Measurements from ENCODE around the gene ATP8A2. TPM values are rescaled to one million over a fixed set of nuclear protein-coding genes. Genes with fewer than 3 reads are reported as not detected.

ATP8A2 gene
- polyA plus RNA-seq, 1 donor from 2014 or later, result 11.9 TPM

DNA sequence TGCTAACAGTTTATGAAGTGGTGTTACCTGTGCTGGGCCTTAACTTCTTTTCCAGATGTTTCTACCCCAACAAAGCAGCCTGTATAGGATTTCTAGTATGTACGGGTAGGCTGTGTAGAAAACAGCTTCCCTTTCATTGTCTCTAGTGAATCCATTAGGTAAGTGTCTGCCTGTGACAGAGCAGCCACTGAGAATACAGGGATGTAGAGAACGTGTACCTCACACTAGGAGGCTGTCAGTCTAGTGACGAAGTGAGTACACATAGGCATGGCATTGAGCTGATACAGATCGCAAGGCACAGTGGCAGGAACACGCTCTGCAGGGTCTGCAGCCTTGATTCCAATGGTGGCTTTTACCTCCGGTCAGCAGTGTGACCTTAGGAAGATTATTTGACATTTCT, 562.4 kb downstream of the ATP8A2 start:
- TF ChIP-seq EZH2 (IDR thresholded peaks at IDR 0.05; ENCODE audit: borderline replicate concordance, insufficient read depth, low read length, poor library complexity, severe bottlenecking), result no peak
- TF ChIP-seq, protein P1, sequence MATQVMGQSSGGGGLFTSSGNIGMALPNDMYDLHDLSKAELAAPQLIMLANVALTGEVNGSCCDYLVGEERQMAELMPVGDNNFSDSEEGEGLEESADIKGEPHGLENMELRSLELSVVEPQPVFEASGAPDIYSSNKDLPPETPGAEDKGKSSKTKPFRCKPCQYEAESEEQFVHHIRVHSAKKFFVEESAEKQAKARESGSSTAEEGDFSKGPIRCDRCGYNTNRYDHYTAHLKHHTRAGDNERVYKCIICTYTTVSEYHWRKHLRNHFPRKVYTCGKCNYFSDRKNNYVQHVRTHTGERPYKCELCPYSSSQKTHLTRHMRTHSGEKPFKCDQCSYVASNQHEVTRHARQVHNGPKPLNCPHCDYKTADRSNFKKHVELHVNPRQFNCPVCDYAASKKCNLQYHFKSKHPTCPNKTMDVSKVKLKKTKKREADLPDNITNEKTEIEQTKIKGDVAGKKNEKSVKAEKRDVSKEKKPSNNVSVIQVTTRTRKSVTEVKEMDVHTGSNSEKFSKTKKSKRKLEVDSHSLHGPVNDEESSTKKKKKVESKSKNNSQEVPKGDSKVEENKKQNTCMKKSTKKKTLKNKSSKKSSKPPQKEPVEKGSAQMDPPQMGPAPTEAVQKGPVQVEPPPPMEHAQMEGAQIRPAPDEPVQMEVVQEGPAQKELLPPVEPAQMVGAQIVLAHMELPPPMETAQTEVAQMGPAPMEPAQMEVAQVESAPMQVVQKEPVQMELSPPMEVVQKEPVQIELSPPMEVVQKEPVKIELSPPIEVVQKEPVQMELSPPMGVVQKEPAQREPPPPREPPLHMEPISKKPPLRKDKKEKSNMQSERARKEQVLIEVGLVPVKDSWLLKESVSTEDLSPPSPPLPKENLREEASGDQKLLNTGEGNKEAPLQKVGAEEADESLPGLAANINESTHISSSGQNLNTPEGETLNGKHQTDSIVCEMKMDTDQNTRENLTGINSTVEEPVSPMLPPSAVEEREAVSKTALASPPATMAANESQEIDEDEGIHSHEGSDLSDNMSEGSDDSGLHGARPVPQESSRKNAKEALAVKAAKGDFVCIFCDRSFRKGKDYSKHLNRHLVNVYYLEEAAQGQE (IDR thresholded peaks at IDR 0.05; ENCODE audit: borderline replicate concordance), result peak; percentile 49
- peak; percentile 33 for TF ChIP-seq RAD21 (conservative IDR thresholded peaks at IDR 0.05)
- TF ChIP-seq TAF1 (IDR thresholded peaks at IDR 0.05; ENCODE audit: low read depth), result no peak
- TF ChIP-seq EP300 (conservative IDR thresholded peaks at IDR 0.05; ENCODE audit: poor library complexity, severe bottlenecking), result peak; percentile 74
- TF ChIP-seq, protein P2, sequence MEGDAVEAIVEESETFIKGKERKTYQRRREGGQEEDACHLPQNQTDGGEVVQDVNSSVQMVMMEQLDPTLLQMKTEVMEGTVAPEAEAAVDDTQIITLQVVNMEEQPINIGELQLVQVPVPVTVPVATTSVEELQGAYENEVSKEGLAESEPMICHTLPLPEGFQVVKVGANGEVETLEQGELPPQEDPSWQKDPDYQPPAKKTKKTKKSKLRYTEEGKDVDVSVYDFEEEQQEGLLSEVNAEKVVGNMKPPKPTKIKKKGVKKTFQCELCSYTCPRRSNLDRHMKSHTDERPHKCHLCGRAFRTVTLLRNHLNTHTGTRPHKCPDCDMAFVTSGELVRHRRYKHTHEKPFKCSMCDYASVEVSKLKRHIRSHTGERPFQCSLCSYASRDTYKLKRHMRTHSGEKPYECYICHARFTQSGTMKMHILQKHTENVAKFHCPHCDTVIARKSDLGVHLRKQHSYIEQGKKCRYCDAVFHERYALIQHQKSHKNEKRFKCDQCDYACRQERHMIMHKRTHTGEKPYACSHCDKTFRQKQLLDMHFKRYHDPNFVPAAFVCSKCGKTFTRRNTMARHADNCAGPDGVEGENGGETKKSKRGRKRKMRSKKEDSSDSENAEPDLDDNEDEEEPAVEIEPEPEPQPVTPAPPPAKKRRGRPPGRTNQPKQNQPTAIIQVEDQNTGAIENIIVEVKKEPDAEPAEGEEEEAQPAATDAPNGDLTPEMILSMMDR (IDR thresholded peaks at IDR 0.05; ENCODE audit: poor library complexity, severe bottlenecking), result peak; percentile 18
- TF ChIP-seq POLR2AphosphoS5 (IDR thresholded peaks at IDR 0.05), result peak; percentile 76
- TF ChIP-seq SMC3 (conservative IDR thresholded peaks at IDR 0.05; ENCODE audit: poor library complexity), result no peak
- TF ChIP-seq MXI1 (conservative IDR thresholded peaks at IDR 0.05; ENCODE audit: poor library complexity, severe bottlenecking), result no peak
- no peaks in the 10 kb centered on the region for H4K20me1 ChIP-seq (ENCODE audit: insufficient read depth)
- peak overlapping the region; percentile 65 for H3K27ac ChIP-seq (ENCODE audit: low read length)
- H2AFZ ChIP-seq (ENCODE audit: low read depth, low read length), result no peak overlapping the region
- H3K9ac ChIP-seq (ENCODE audit: low read length), result peak overlapping the region; percentile 40
- no peaks in the 10 kb centered on the region for H3F3A ChIP-seq (ENCODE audit: insufficient read depth, low read length, poor library complexity, severe bottlenecking)
- H3K79me2 ChIP-seq (replicated peaks; ENCODE audit: insufficient read depth, low read length), result no peaks in the 10 kb centered on the region
- no peaks in the 10 kb centered on the region for H3K9me2 ChIP-seq (ENCODE audit: insufficient read depth, low read length)
- no peak overlapping the region for H3K4me2 ChIP-seq (ENCODE audit: low read length)
- no peak overlapping the region for H3K4me3 ChIP-seq (ENCODE audit: low read length)
- no peaks in the 10 kb centered on the region for H3K9me3 ChIP-seq (ENCODE audit: low read length)
- no peaks in the 10 kb centered on the region for H3K27me3 ChIP-seq (ENCODE audit: insufficient read depth, low read depth, low read length)
- no peaks in the 10 kb centered on the region for H3K36me3 ChIP-seq (ENCODE audit: insufficient read depth, low read length)

- TF ChIP-seq POLR2AphosphoS5 (IDR thresholded peaks at IDR 0.05), result no peak
- TF ChIP-seq EP300 (conservative IDR thresholded peaks at IDR 0.05; ENCODE audit: poor library complexity, severe bottlenecking), result no peak
- no peak for TF ChIP-seq EZH2 (IDR thresholded peaks at IDR 0.05; ENCODE audit: borderline replicate concordance, insufficient read depth, low read length, poor library complexity, severe bottlenecking)
- no peak for TF ChIP-seq SMC3 (conservative IDR thresholded peaks at IDR 0.05; ENCODE audit: poor library complexity)
- TF ChIP-seq TAF1 (IDR thresholded peaks at IDR 0.05; ENCODE audit: low read depth), result no peak
- TF ChIP-seq, protein P2 (IDR thresholded peaks at IDR 0.05; ENCODE audit: poor library complexity, severe bottlenecking), result no peak
- no peak for TF ChIP-seq RAD21 (conservative IDR thresholded peaks at IDR 0.05)
- no peak for TF ChIP-seq MXI1 (conservative IDR thresholded peaks at IDR 0.05; ENCODE audit: poor library complexity, severe bottlenecking)
- TF ChIP-seq, protein P1 (IDR thresholded peaks at IDR 0.05; ENCODE audit: borderline replicate concordance), result no peak
Observed at GRCh38 chr13:25939961-25940687, 568.4 kb downstream of the ATP8A2 start.

More at GRCh38 chr13:25939961-25940687, 568.4 kb downstream of the ATP8A2 start:
- no peak overlapping the region for H2AFZ ChIP-seq (ENCODE audit: low read depth, low read length)
- no peaks in the 10 kb centered on the region for H3K27me3 ChIP-seq (ENCODE audit: insufficient read depth, low read depth, low read length)
- H3K36me3 ChIP-seq (ENCODE audit: insufficient read depth, low read length), result no peaks in the 10 kb centered on the region
- no peak overlapping the region for H3K9ac ChIP-seq (ENCODE audit: low read length)
- no peak overlapping the region for H3K4me2 ChIP-seq (ENCODE audit: low read length)
- no peaks in the 10 kb centered on the region for H3F3A ChIP-seq (ENCODE audit: insufficient read depth, low read length, poor library complexity, severe bottlenecking)
- no peaks in the 10 kb centered on the region for H3K9me2 ChIP-seq (ENCODE audit: insufficient read depth, low read length)
- no peaks in the 10 kb centered on the region for H3K9me3 ChIP-seq (ENCODE audit: low read length)
- no peak overlapping the region for H3K4me3 ChIP-seq (ENCODE audit: low read length)
- no peaks in the 10 kb centered on the region for H4K20me1 ChIP-seq (ENCODE audit: insufficient read depth)
- H3K27ac ChIP-seq (ENCODE audit: low read length), result no peak overlapping the region
- H3K79me2 ChIP-seq (replicated peaks; ENCODE audit: insufficient read depth, low read length), result no peaks in the 10 kb centered on the region
